EL (cell line): ENCODE results near the gene CHMP4B.

ENCODE experiments used
- DNase-seq: peaks from one replicate; pipeline ENCODE4 v3.0.0-alpha.2; 2016

CHMP4B gene

DNA sequence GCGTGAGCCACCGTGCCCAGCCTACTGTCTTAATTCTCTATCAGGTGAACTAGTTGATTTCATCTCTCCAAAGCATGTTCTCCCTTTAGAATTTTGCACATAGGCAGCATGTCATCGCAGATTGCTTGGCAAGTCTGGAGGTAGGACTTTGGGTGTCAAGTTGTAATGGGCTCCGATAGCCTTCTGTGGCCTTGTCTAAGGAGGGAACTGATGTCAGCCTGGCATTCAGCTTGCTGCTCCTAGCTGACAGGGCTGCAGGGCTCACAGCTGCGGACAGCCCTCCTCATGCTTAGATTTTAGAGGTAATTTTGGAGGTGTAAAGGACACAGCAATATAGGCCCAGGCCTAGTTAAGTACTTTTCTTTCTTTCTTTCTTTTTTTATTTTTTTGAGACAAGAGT is 11.3 kb downstream of the CHMP4B start:
- no peak for DNase-seq

DNA sequence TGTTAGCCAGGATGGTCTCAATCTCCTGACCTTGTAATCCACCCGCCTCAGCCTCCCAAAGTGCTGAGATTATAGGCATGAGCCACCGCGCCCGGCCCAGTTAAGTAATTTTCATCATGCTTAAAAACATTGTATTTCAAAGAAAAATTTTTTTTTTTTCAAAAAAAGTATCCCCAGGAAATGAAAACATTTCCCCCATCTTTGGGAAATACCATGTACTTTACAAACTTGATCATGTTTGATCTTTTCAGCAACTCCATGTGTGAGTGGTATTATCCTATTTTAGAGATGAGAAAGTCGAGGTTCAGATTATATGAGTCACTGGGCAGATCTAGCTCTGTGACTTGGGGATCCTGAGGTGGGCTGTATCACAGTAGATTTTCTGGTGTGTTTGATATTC is 11.8 kb downstream of the CHMP4B start:
- DNase-seq = no peak

DNA sequence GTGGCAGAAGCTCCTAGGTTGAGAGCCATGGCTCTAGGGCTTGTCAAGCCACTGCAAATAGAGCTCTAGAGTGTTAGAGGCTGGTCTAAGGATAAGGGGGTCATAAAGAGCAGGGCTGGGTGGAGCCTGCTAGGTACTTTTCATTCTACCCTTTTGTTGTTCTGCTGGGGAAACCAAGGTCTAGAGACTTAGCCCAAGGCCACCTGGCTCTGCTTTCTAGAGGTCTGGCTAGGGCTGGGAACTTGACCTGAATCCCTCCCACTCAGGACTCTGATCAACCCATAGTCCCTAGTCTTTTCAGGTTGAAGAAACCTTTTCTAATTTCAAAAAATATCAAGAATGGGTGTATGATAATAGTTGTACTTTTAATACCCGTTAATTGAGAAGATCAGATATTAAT is 13.7 kb downstream of the CHMP4B start:
- DNase-seq = no peak

GRCh38 chr20:33825340-33826269 is 14.5 kb downstream of the CHMP4B start:
- DNase-seq = no peak

- no peak for DNase-seq
These were observed 15.2 kb downstream of the CHMP4B start for GRCh38 chr20:33826270-33826897.

- DNase-seq = no peak
These were observed 16.0 kb downstream of the CHMP4B start for GRCh38 chr20:33827109-33827508.

DNA sequence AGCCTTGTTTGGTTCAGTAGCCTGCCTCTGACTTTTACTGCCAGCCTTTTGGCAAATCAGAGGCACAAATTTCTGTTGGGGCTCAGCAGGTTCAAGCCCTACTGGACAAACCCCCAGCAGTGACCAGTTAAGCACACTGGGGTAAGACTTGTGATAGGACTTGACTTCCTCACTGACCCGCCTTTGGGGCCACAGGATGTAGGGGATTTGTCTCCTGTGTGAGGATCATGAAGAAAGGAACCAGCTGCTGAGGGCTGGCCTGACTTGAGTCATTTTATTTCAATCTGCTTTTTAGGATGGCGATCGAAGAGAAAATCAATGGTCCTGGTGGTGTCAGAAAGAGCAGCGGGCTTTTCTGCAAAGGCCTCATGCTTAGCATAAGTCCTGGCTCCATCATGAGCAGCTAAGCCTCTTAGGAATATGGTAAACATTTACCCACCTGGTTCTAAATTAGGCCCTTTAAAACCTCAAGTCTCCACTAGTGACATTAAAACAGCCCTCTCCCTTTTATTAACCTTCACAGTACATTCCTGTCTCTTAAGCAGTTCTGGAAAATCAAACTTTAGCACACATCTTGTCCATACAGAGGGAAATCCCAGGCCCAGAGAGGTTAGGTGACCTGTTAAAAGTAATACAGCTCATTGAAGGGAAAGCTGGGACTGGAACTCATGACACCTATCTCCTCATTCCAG is 16.6 kb downstream of the CHMP4B start:
- no peak for DNase-seq

DNA sequence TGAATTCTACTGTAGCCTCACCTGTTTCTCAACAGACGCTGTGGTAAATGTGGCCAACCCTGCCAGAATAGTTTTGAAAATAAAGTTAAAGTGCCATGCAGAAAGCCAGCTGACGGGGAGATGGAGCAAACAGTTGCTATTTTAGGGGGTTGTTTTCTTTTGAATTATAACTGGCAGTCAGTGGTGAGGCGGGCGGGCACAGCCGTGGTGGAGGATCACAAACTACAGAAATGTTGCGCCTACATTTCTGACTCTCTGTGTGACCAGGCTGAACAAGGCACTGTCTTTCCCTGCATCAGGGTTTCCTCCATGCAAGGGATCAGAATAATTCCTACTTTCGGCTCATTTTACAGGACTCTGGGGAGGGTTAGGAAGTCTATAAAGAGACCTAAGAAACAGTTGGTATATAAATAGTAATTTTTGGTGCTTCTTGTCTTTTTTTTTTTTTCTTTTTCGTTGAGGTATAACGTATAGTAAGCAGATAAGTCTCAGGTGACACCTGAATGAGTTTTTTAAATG is 17.2 kb downstream of the CHMP4B start:
- no peak for DNase-seq

DNA sequence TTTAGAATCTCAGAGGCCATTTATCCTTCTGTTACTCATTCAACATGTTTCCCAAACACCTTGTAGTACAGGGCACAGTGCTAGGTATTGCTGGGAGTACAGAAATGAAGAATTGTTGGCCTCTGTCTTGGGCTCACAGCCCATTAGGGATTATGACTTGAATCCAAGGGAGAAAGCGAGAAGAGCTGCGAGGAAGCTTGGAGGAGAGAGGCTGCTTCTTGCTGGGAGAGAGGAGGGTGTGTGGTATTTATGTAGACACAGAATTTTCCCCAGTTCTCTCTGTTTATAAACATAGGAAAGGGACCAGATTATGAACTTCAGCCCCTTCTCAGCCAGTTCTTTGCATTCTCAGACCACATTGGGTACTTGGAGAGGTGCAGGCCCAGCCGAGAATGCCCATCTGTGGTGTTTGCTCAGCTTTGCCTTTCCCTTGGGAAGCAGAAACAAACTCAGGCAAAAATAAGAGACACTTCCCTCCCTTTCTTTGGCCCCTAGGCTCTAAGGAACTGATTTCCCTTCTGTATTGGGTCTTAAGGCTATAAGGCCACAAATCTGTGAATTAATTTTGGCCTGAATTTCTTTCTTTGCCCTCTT is 17.9 kb downstream of the CHMP4B start:
- DNase-seq = no peak

DNA sequence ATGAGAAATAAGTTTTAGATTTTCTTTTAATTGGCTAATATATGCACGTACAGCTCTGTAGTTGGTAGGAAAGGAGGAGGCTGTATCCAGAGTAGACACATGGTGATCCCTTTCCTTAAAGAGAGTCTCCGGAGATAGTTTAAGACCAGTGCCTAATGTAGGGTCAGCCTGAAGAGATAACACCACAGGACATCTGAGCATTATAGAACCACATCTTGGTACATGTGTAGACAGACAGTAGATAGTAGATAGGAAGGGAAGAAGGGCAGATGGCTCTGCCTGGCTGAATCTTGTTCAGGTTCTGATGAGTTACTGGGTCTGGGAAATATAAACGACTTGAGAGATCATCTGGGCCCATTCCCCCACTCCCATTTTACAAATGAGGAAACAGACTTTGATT is 18.5 kb downstream of the CHMP4B start:
- no peak for DNase-seq

DNA sequence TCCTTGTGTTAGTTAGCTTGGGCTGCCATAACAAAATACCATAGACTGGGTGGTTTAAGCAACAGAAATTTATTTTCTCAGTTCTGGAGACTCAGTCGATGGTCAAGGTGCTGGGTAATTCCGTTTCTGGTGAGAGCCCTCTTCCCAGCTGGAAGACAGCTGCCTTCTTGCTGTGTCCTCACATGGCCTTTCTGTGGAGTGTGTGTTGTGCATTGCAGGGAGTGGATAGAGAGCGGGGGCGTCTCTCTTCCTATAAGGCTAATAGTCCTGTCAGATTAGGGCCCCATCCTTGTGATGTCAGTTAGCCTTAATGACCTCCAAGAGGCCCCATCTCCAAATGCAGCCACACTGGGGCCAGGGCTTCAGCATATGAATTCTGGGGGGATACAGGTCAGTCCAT is 19.2 kb downstream of the CHMP4B start:
- DNase-seq = no peak

GRCh38 chr20:33832103-33832804 is 21.1 kb downstream of the CHMP4B start:
- no peak for DNase-seq

DNA sequence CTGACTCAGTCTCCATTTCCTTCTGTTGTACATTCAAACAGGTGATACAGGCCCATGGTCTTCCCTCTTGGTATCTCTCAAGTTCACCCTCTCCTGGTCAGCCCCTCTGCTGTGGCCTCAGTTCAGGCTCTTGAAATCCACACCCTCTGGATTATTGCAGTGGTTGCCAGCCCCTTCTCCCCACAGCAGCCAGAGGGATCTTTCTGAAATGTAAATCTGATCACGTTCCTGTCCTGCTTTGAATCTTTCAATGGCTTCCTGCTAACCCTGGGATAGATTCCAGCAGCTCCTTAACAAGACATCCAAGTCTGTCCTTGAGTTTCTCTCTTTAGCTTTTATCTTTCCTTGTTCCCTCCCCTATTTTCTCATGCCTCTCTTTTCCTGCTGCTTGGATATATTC is 22.2 kb downstream of the CHMP4B start:
- DNase-seq = no peak

- DNase-seq = no peak
These were observed 24.5 kb downstream of the CHMP4B start for GRCh38 chr20:33835615-33836172.

GRCh38 chr20:33836277-33836676 is 25.1 kb downstream of the CHMP4B start:
- no peak for DNase-seq

DNA sequence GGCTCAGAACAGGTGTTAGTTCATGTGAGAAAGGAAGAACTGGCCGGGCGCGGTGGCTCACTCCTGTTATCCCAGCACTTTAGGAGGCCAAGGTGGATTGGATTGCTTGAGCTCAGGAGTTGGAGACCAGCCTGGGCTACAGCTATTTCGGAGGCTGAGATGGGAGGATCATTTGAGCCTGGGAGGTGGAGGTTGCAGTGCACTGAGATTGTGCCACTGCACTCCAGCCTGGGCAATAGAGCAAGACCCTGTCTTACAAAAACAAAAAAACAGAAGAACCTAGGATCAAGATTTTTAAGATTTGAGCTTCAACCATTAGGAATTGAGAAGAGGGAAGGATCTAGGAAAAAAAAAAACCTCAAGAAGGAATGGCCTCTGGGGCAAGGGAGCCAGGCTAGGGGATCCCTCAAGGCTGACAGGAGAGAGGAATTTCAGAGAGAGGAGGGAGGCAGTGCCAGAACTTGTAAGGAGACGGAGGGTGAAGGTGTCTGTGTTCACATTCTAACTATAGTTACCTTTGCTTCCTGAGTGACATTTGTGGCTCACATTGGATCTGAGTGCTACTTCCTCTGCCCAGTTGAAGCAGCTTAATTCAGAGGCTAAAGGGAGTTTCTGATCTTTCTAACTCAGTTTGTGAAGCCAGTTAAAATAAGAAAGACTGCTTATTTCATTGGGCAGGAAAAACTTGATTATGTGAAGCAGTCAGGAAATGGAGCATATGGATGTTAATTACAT is 26.1 kb downstream of the CHMP4B start:
- DNase-seq = no peak

DNA sequence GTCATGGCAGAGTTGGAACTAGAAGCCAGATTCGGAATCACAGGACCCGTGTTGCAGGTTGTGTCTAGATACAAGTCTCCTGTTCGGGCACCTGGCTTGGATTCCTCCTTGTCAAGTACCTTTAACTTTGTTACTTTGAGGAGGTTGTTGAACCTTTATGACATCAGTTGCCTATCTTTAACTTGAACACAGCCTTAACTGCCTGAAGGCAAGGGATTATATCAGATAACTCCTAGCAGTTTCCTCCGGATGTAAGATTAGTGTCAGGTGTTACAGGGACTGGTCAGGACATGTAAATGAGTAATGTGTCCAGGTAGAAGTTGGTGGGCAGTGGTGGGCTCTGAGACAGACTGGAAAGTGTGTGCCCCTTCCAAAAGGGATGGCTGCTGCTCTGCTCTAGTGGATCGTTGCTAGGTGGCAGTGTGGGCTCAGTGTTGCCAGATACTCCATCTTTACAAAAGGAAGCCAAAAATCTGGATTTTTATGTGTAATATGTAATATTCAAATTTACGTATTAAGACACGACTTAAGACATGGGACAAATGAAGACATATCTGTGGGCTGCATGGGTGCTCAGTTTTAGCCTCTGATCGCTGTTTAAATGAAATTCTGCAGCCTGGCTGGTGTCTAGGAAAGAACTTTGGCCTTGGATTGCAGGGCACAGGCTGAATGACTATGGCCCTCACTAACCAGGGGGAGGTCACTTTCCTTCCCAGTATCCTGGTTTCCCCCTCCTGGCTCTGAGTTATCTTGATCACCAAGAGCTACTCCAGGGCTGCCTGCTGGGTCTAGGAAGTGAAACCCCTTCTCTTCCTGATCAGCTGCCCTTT is 27.1 kb downstream of the CHMP4B start:
- no peak for DNase-seq

DNA sequence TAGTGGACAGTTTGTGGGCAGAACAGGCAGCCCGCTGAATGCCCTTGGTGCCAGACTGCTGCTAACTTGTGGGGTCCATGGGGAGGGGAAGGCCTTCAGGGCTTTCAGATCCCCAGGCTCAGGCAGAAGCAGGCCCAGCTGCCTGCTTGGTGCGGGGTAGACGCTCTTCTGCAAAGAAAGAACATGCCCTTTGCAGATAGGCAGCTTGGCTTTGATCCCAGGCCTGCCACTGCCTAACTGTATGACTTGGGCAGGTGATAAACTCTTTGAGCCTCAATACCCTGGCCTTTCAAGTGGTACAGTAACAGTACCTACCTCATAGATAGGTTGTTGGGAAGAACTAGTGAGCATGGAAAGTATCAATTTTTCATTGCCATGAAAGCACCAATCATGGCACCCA is 28.4 kb downstream of the CHMP4B start:
- DNase-seq = no peak

- DNase-seq = no peak
These were observed 29.0 kb downstream of the CHMP4B start for GRCh38 chr20:33840160-33840559.

DNA sequence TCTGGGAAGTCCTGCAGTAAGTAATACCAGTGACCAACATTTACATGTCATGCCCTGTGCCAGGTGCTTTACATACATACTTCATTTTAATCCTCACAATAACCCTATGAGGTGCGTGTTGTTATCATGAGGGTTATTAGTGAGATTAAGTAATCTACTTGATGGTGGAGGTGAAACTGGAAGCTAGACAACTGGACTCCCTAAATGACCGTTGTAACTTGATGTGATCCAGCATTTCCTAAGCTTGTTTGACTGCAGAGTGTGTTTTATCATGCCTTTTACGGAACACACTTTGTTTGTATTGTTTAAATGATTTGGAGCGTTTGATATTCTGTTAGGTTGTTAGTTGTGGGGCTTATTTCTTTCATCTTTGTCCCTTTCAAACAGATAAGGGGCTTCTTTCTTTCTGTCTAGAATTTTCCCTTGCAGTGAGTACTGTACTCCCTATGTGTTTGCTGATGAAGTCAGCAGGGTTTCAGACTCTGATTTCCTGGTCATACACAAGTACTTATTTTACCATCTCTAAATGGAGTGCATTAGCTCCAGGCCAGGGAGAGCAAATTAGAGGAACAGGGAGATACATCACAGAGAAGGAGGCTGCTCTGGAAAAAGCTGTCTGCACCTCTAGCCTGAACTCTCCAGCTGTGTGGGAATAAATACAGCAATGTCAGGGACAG is 29.7 kb downstream of the CHMP4B start:
- DNase-seq = no peak
